Gastroesophageal sphincter (tissue), 3 donors: Measurements from ENCODE around the gene CAPZB.

ENCODE experiments used
- EP300 ChIP-seq: sonication (generic); formaldehyde crosslinking; IDR thresholded peaks from one replicate; pipeline ENCODE4 v1.6.1; 2017; ENCODE audit warnings: antibody characterized with exemption, mild to moderate bottlenecking
- POLR2A ChIP-seq, 2 donors: fragments of 450-650 bp; IDR thresholded peaks; one replicate each; pipeline ENCODE4 v1.6.1; 2017; ENCODE audit warnings: antibody characterized with exemption in 2 of 2, mild to moderate bottlenecking in 2 of 2, moderate library complexity in 1 of 2
- POLR2AphosphoS5 ChIP-seq: sonication (generic); formaldehyde crosslinking; IDR thresholded peaks from one replicate; pipeline ENCODE4 v1.6.1; 2017; ENCODE audit warnings: antibody characterized with exemption
- TF ChIP-seq, protein P1 (sequence below), 4 experiments: fragments of 200-600 bp in 2 of 4; fragments of 450-650 bp in 2 of 4; sonication (generic) in 1 of 4; IDR thresholded peaks; one replicate each; pipeline ENCODE4 v1.5.1; 2017 to 2019; ENCODE audit warnings: antibody characterized with exemption in 4 of 4, mild to moderate bottlenecking in 2 of 4, moderate library complexity in 2 of 4

DNA sequence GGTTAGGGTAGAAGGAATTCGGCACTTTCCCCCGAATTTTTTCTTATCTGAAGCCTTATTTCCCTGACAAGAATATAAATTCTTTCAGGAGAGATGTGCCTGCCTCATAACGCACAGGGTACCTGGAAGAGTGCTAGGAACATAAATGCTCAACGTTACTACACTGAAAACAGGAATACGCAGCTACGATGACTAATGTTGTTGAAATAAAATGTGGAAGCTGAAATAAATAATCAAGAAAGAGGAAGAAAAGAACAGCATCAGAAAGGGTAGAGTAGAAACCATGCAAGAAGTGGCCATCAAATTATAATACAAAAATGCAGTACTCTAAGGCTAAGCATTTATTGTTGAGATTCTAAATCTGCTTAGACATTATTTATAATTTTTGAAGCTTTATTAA is 139.3 kb downstream of the CAPZB start:
- TF ChIP-seq POLR2AphosphoS5 (no peak), POLR2A (IDR thresholded peaks at IDR 0.05) (no peak), EP300 (no peak)
- TF ChIP-seq, protein P1, sequence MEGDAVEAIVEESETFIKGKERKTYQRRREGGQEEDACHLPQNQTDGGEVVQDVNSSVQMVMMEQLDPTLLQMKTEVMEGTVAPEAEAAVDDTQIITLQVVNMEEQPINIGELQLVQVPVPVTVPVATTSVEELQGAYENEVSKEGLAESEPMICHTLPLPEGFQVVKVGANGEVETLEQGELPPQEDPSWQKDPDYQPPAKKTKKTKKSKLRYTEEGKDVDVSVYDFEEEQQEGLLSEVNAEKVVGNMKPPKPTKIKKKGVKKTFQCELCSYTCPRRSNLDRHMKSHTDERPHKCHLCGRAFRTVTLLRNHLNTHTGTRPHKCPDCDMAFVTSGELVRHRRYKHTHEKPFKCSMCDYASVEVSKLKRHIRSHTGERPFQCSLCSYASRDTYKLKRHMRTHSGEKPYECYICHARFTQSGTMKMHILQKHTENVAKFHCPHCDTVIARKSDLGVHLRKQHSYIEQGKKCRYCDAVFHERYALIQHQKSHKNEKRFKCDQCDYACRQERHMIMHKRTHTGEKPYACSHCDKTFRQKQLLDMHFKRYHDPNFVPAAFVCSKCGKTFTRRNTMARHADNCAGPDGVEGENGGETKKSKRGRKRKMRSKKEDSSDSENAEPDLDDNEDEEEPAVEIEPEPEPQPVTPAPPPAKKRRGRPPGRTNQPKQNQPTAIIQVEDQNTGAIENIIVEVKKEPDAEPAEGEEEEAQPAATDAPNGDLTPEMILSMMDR (IDR thresholded peaks at IDR 0.05) = no peak
